HepG2 (cell line): ENCODE data around the gene MRGPRG. TPM values are rescaled to one million over a fixed set of nuclear protein-coding genes. Genes with fewer than 3 reads are reported as not detected.

Source experiments
- ATAC-seq: fragments of 200-7000 bp; cut with Tn5 transposase; 3 replicates; pipeline ENCODE4 v1.9.1; 2020; ENCODE audit warnings: mild to moderate bottlenecking, moderate library complexity
- BruUV-seq: library from RNA; stranded (reverse); fragments of 400-500 nt; replicated peaks from 2 replicates; lab custom pipeline; 2021; lab: Mats Ljungman, UMichigan
- CTCF ChIA-PET: fragments of 300-600 bp; formaldehyde crosslinking; extraction: SDS; loops from one replicate; lab custom pipeline; 2021; ENCODE audit warnings: low total read pairs, inconsistent platforms, low intra/inter-chr PET ratio; lab: Yijun Ruan, JAX
- POLR2A ChIA-PET: fragments of 350-600 bp; sonication (Branson Sonifier 250); formaldehyde crosslinking; loops from one replicate; lab custom pipeline; 2020; ENCODE audit warnings: antibody characterized with exemption, inconsistent platforms; lab: Yijun Ruan, JAX
- DNase-seq: peaks from one replicate; pipeline ENCODE4 v3.0.0-alpha.2; 2015; ENCODE audit warnings: low spot score
- FAIRE-seq: peaks from 3 replicates; lab custom pipeline; 2011; peaks lifted over from hg19 to GRCh38; lab: Jason Lieb, UNC
- H2AFZ ChIP-seq: one replicate; pipeline ENCODE4 v1.6.1; 2011; ENCODE audit warnings: low read length, inconsistent platforms
- H3K27ac ChIP-seq: fragments of 300-600 bp; 3 replicates; pipeline ENCODE4 v1.8.0; 2011; ENCODE audit warnings: mixed run types, mild to moderate bottlenecking, mixed read lengths, low read length, inconsistent platforms; ENCODE audit not compliant: insufficient read depth; ENCODE audit errors: extremely low read length
- H3K27me3 ChIP-seq, 2 experiments: fragments of 200-600 bp in 1 of 2; 2 replicates in 1 of 2; 3 replicates in 1 of 2; pipeline versions ENCODE4 v1.6.0 to v1.8.0; 2011; ENCODE audit warnings: low read length in 2 of 2, mild to moderate bottlenecking in 2 of 2, moderate library complexity in 2 of 2, inconsistent platforms in 1 of 2; ENCODE audit not compliant: insufficient read depth in 2 of 2, control insufficient read depth in 1 of 2
- H3K36me3 ChIP-seq, 2 experiments: fragments of 200-600 bp in 1 of 2; replicated peaks in 1 of 2; 2 replicates in 1 of 2; 3 replicates in 1 of 2; pipeline versions ENCODE4 v1.5.1 to v1.8.0; 2011; ENCODE audit warnings: low read length in 2 of 2, inconsistent platforms in 1 of 2; ENCODE audit not compliant: insufficient read depth in 2 of 2, control insufficient read depth in 1 of 2
- H3K4me1 ChIP-seq: 2 replicates; pipeline ENCODE4 v1.5.1; 2012; ENCODE audit warnings: low read length, inconsistent platforms; ENCODE audit not compliant: insufficient read depth
- H3K4me2 ChIP-seq: 2 replicates; pipeline ENCODE4 v1.6.0; 2011; ENCODE audit warnings: low read depth, low read length, inconsistent platforms
- H3K4me3 ChIP-seq, 3 experiments: fragments of 200-600 bp in 1 of 3; sonication (generic), shearing (Covaris generic) in 1 of 3; replicated peaks in 1 of 3; 2 replicates each; pipeline ENCODE4 v1.5.1; 2011 to 2016; ENCODE audit warnings: low read length in 3 of 3, inconsistent platforms in 2 of 3, low read depth in 2 of 3, mild to moderate bottlenecking in 2 of 3, control low read depth in 1 of 3, mixed read lengths in 1 of 3; ENCODE audit not compliant: insufficient read depth in 1 of 3
- H3K79me2 ChIP-seq: one replicate; pipeline ENCODE4 v1.6.1; 2011; ENCODE audit warnings: low read length, inconsistent platforms; ENCODE audit not compliant: insufficient read depth
- H3K9ac ChIP-seq: 2 replicates; pipeline ENCODE4 v1.6.0; 2011; ENCODE audit warnings: mild to moderate bottlenecking, low read depth, low read length, inconsistent platforms; ENCODE audit not compliant: insufficient read depth
- H3K9me3 ChIP-seq: 2 replicates; pipeline ENCODE4 v1.5.1; 2012; ENCODE audit warnings: mild to moderate bottlenecking, low read length
- H4K20me1 ChIP-seq: 2 replicates; pipeline ENCODE4 v1.6.0; 2011; ENCODE audit warnings: inconsistent platforms, mild to moderate bottlenecking, low read length, moderate library complexity; ENCODE audit not compliant: insufficient read depth
- HDAC1 ChIP-seq: sonication (generic); formaldehyde crosslinking; IDR thresholded peaks from 2 replicates; pipeline ENCODE4 v1.5.1; 2020; ENCODE audit warnings: mild to moderate bottlenecking, missing genetic modification reagents
- ZNF138 ChIP-seq: sonication (generic); formaldehyde crosslinking; IDR thresholded peaks from 2 replicates; pipeline ENCODE4 v1.5.0; 2020; ENCODE audit warnings: mild to moderate bottlenecking, low read depth, missing genetic modification reagents
- ZNF251 ChIP-seq: sonication (generic); formaldehyde crosslinking; IDR thresholded peaks from 2 replicates; pipeline ENCODE4 v1.9.0; 2021; ENCODE audit warnings: mild to moderate bottlenecking, missing genetic modification reagents
- ZNF451 ChIP-seq: sonication (generic); formaldehyde crosslinking; IDR thresholded peaks from 2 replicates; pipeline ENCODE4 v1.5.0; 2020; ENCODE audit warnings: mild to moderate bottlenecking, missing genetic modification reagents
- ZNF629 ChIP-seq: sonication (generic); formaldehyde crosslinking; conservative IDR thresholded peaks from 2 replicates; pipeline ENCODE4 v1.5.0; 2020; ENCODE audit warnings: missing genetic modification reagents
- WGBS: methylation state at CpG from one replicate; pipeline ENCODE4 v1.1.6; 2017; ENCODE audit warnings: low lambda C conversion rate; 5-methylcytosine and 5-hydroxymethylcytosine counted together
- in situ Hi-C: cut with HindIII; loops from 2 replicates; pipeline ENCODE4 v1.10.0; 2017; ENCODE audit warnings: low pct_unique_long_range_greater_than_20kb; ENCODE audit not compliant: extremely low pct_ligation_motif_present
- intact Hi-C: fragments of 100-400 bp; cut with micrococcal nuclease; formaldehyde crosslinking; loops from one replicate; pipeline ENCODE4 v1.10.0; 2022; ENCODE audit not compliant: unreplicated experiment
- polyA plus RNA-seq, 8 experiments: library from polyadenylated mRNA; depleted of rRNA in 3 of 8; stranded (reverse) in 7 of 8; unstranded in 1 of 8; fragments of >200 nt; fragmentation: Illumina TruSeq in 4 of 8; extraction: Trizol in 4 of 8; gene quantifications; 2 replicates each; pipeline versions ENCODE4 v1.2.1 to v1.2.3, GENCODE V29; 2011 to 2016; ENCODE audit warnings: low read depth in 4 of 8, missing spikeins in 1 of 8, mixed read lengths in 1 of 8; ENCODE audit not compliant: insufficient read depth in 1 of 8
- total RNA-seq, 5 experiments: library from RNA; depleted of rRNA; stranded (reverse); fragments of >200 nt; fragmentation: Illumina TruSeq; extraction: Trizol; gene quantifications; 2 replicates each; pipeline ENCODE4 v1.2.3, GENCODE V29; 2016; ENCODE audit warnings: low read depth in 1 of 5
- TF ChIP-seq, protein P1 (sequence below): sonication (generic); formaldehyde crosslinking; IDR thresholded peaks from 2 replicates; pipeline ENCODE4 v1.5.1; 2020; ENCODE audit warnings: mild to moderate bottlenecking, missing genetic modification reagents

The MRGPRG gene
- total and polyA plus RNA-seq, 2 of the 13 experiments (the other 11 are each of a cell fraction or from before 2014, with no cell fraction given) = not detected

DNA sequence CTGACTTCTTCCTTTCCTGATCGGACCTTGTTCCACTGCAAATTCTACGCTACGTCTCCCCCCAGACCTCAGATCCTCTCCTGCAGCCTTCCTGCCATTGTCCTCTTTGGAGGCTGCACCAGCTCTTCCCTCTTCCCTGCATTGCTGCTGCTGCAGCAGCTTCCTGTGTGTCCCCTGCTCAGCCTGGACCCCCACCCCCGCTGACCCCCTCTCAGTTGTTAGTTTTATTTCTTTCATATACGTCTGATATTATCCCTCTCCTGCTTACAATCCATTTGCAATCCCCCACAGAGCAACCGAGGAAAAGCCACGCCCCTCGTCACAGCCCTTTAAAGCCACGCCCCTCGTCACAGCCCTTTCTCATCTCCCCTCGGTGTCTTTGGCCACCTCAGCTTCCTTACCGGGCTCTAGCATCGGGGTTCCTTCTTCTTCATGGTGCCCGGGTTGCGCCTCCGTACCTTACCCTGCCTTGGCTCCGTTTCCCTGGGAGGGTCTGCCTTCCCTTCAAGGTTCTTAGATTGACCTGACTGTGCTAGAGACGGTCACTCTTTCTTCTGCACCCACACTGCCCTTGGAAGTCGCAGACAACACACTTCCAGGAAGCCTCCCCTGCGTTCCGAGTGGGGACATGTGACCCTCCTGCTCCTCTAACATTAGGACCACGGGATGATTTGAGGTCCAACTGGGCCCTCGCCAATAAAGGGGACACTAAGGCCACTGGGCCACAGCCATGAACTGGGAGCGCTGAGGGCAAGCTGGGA, 4.8 kb downstream of the MRGPRG start (continued):
- TF ChIP-seq, protein P1, sequence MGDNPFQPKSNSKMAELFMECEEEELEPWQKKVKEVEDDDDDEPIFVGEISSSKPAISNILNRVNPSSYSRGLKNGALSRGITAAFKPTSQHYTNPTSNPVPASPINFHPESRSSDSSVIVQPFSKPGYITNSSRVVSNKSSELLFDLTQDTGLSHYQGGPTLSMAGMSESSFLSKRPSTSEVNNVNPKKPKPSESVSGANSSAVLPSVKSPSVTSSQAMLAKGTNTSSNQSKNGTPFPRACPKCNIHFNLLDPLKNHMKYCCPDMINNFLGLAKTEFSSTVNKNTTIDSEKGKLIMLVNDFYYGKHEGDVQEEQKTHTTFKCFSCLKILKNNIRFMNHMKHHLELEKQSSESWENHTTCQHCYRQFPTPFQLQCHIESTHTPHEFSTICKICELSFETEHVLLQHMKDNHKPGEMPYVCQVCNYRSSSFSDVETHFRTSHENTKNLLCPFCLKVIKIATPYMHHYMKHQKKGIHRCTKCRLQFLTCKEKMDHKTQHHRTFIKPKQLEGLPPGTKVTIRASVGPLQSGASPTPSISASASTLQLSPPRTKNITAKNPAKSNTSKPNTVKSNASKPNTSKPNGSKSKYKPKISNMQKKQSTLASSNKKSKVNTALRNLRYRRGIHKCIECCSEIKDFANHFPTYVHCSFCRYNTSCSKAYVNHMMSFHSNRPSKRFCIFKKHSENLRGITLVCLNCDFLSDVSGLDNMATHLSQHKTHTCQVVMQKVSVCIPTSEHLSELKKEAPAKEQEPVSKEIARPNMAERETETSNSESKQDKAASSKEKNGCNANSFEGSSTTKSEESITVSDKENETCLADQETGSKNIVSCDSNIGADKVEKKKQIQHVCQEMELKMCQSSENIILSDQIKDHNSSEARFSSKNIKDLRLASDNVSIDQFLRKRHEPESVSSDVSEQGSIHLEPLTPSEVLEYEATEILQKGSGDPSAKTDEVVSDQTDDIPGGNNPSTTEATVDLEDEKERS (CRISPR knock-in tag) = no peak
- TF ChIP-seq ZNF138 = no peak
- no peak for TF ChIP-seq HDAC1
- TF ChIP-seq ZNF451 = no peak

DNA sequence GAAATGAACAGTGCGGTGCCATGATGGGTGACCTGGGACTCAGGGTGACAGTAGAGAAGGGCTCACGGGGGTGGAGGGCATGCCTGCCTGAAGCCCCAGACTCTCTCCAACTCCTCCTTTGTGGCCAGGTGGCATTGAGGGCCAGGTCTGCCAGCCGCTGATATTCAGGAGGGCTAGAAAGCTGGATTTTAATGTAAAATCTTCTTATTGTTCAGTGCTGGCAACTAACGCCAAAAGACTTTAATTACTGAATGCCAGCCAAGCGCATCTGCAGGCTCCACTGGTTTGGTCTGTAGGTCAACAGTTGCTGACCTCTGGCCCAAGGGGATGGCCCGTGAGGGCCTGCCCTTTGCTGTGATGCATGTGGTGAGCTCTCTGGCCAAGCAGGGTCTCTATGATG, 10.3 kb downstream of the MRGPRG start:
- Histone ChIP-seq H4K20me1 (no peaks in the 10 kb centered on the region), H3K27me3 (peaks cover 7 to 26% of the 10 kb centered on the region in 2 experiments; a peak in 4 of 5 replicates), H3K9me3 (no peaks in the 10 kb centered on the region), H2AFZ (no peak overlapping the region), H3K4me1 (no peaks in the 10 kb centered on the region), H3K9ac (no peak overlapping the region), H3K4me3 (no peak overlapping the region), H3K36me3 (no peaks in the 10 kb centered on the region), H3K4me2 (no peak overlapping the region), H3K79me2 (no peaks in the 10 kb centered on the region), H3K27ac (no peak overlapping the region)
- no TSS peak for BruUV-seq
- TF ChIP-seq ZNF251 (CRISPR knock-in tag) (no peak), ZNF629 (CRISPR knock-in tag) (no peak)
- ATAC-seq = no peak
- 13% methylated on average over 6 of the region's 6 CpGs for WGBS
- DNase-seq = no peak
- no peak for FAIRE-seq
- in situ Hi-C loops (no loop called here), intact Hi-C loops (no loop called here)
- ChIA-PET CTCF (no interaction called here), POLR2A (no interaction called here)
